ENCODE results near the gene RIN1. TPM values are rescaled to one million over a fixed set of nuclear protein-coding genes. Genes with fewer than 3 reads are reported as not detected.

RIN1 gene
- total RNA-seq, 2 experiments from 2014 or later, result 1.2 to 1.6 TPM

GRCh38 chr11:66330931-66331330, 5.3 kb downstream of the RIN1 start:
- Mint-ChIP-seq H3K9me3 (no peaks in the 10 kb centered on the region), H3K36me3 (ENCODE audit: low read depth) (no peaks in the 10 kb centered on the region), H3K4me3 (no peak overlapping the region), H3K27me3 (no peaks in the 10 kb centered on the region), H3K4me1 (ENCODE audit: low read depth) (peaks cover 28% of the 10 kb centered on the region), H3K27ac (no peak overlapping the region)
- TF ChIP-seq CTCF (IDR thresholded peaks at IDR 0.05), result no peak
- intact Hi-C loops (cut with DNase I, micrococcal nuclease), result no loop called here
- Histone ChIP-seq H3K27me3 (ENCODE audit: control insufficient read depth in 1 of 2, insufficient read depth in 2 of 2, low read length in 2 of 2) (no peaks in the 10 kb centered on the region), H3K4me3 (ENCODE audit: low read length) (no peak overlapping the region), H3K4me1 (ENCODE audit: insufficient read depth, low read length) (peaks cover 46% of the 10 kb centered on the region), H3K27ac (ENCODE audit: low read depth in 1 of 2, low read length in 2 of 2) (no peak overlapping the region), H3K9me3 (ENCODE audit: control insufficient read depth in 1 of 2, insufficient read depth in 1 of 2, low read length in 2 of 2) (no peaks in the 10 kb centered on the region), H3K36me3 (ENCODE audit: insufficient read depth, low read length) (no peaks in the 10 kb centered on the region)
- ATAC-seq (ENCODE audit: poor library complexity), result no peak
- ChIA-PET POLR2A (interaction anchor here (2.9 kb wide), 1 partner anchor 19 kb away, joined by 13 read pairs; no protein-coding TSS in a partner anchor), CTCF (interaction anchor here (1.1 to 4.0 kb wide), 2 partner anchors 19 to 58 kb away, joined by 3 to 30 read pairs; no protein-coding TSS in a partner anchor)
- peak in 1 of 14 experiments; percentile 18 for DNase-seq

GRCh38 chr11:66329165-66329673, 7.0 kb downstream of the RIN1 start:
- H3K4me1 Mint-ChIP-seq (ENCODE audit: low read depth), result peaks cover 32% of the 10 kb centered on the region
- Histone ChIP-seq H3K27ac (ENCODE audit: low read depth in 1 of 2, low read length in 2 of 2) (no peak overlapping the region), H3K9me3 (ENCODE audit: control insufficient read depth in 1 of 2, insufficient read depth in 1 of 2, low read length in 2 of 2) (no peaks in the 10 kb centered on the region), H3K36me3 (ENCODE audit: insufficient read depth, low read length) (no peaks in the 10 kb centered on the region), H3K4me3 (ENCODE audit: low read length) (no peak overlapping the region), H3K27me3 (ENCODE audit: control insufficient read depth in 1 of 2, insufficient read depth in 2 of 2, low read length in 2 of 2) (no peaks in the 10 kb centered on the region), H3K4me1 (ENCODE audit: insufficient read depth, low read length) (peaks cover 46% of the 10 kb centered on the region)
- H3K27me3 Mint-ChIP-seq, result no peaks in the 10 kb centered on the region
- intact Hi-C loops (cut with DNase I, micrococcal nuclease), result loop anchor here (1.0 to 5.0 kb wide), 2 partner anchors 58 kb away; no protein-coding TSS in a partner anchor
- H3K9me3 Mint-ChIP-seq, result no peaks in the 10 kb centered on the region
- ChIA-PET POLR2A (interaction anchor here (1.2 to 2.9 kb wide), 3 partner anchors 12 to 17 kb away, joined by 6 to 13 read pairs (median 11); partner anchors contain the start of gene CD248), CTCF (interaction anchor here (0.9 to 4.0 kb wide), 3 partner anchors 17 to 109 kb away, joined by 3 to 30 read pairs (median 4); partner anchors contain the start of gene MRPL11)
- no peak for ATAC-seq (ENCODE audit: poor library complexity)
- TF ChIP-seq CTCF (IDR thresholded peaks at IDR 0.05), result no peak
- peak overlapping the region; percentile 85 for H3K27ac Mint-ChIP-seq
- DNase-seq, result no peak
- H3K4me3 Mint-ChIP-seq, result no peak overlapping the region
- H3K36me3 Mint-ChIP-seq (ENCODE audit: low read depth), result no peaks in the 10 kb centered on the region

DNA sequence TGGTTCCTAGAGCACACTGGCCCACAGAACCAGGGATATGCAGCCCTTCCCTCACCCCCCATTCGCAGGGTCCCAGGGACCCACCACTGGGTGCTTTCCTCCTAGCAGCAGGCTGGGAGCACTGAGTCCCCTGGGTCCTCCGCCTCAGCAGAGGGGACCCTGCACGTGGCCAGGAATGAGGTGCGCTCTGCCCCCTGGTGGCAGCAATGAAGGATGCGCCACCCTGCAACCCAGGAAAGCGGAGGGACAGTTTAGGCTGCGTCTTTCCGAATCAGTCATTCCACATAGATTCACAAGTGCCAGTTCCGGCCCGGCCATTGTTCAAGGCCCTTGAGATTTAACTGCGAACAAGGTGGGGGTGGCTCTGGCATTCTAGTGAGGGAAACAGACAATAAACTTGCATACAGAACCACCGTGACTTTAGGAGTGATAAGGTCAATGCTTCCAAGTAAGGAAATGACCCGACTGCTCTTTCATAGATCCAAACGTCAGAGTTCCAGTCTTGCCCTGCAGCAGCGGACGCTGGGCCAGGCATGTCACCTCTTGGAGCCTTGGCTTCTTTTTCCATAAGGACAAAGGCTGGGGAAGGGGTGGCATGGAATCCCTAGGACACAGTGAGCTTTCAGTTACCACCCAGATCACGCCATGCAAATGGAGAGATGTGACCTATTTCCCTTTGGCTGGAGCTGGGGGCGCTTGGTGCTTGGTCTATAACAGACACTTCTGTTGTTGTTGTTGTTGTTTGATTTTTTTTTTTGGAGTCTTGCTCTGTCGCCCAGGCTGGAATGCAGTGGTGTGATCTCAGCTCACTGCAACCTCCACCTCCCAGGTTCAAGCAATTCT, 7.7 kb downstream of the RIN1 start:
- Histone ChIP-seq H3K4me3 (ENCODE audit: low read length) (no peak overlapping the region), H3K27me3 (ENCODE audit: control insufficient read depth in 1 of 2, insufficient read depth in 2 of 2, low read length in 2 of 2) (no peaks in the 10 kb centered on the region), H3K27ac (ENCODE audit: low read depth in 1 of 2, low read length in 2 of 2) (no peak overlapping the region), H3K36me3 (ENCODE audit: insufficient read depth, low read length) (no peaks in the 10 kb centered on the region), H3K9me3 (ENCODE audit: control insufficient read depth in 1 of 2, insufficient read depth in 1 of 2, low read length in 2 of 2) (no peaks in the 10 kb centered on the region), H3K4me1 (ENCODE audit: insufficient read depth, low read length) (peaks cover 46% of the 10 kb centered on the region)
- peaks cover 39% of the 10 kb centered on the region for H3K4me1 Mint-ChIP-seq (ENCODE audit: low read depth)
- intact Hi-C loops (cut with DNase I, micrococcal nuclease), result loop anchor here (1.0 to 5.0 kb wide), 5 partner anchors 16 to 59 kb away; partner anchors contain the start of gene BRMS1 (in 1 of the 2)
- peak overlapping the region; percentile 42 for H3K4me3 Mint-ChIP-seq
- H3K9me3 Mint-ChIP-seq, result no peaks in the 10 kb centered on the region
- ATAC-seq (ENCODE audit: poor library complexity), result peak; percentile 90
- no peaks in the 10 kb centered on the region for H3K27me3 Mint-ChIP-seq
- peak overlapping the region; percentile 85 for H3K27ac Mint-ChIP-seq
- CTCF ChIA-PET, result interaction anchor here (0.9 to 4.0 kb wide), 3 partner anchors 16 to 110 kb away, joined by 3 to 30 read pairs (median 4); partner anchors contain the start of gene MRPL11
- peak; percentile 68 to 92 (median 77) for DNase-seq
- POLR2A ChIA-PET, result interaction anchor here (1.2 to 1.4 kb wide), 2 partner anchors 11 to 17 kb away, joined by 6 to 11 read pairs; partner anchors contain the start of gene CD248
- no peaks in the 10 kb centered on the region for H3K36me3 Mint-ChIP-seq (ENCODE audit: low read depth)
- TF ChIP-seq CTCF (IDR thresholded peaks at IDR 0.05), result peak; percentile 93
